ENCODE measurements around the gene SPATA19.

SPATA19 gene

GRCh38 chr11:133827556-133827955, 17.8 kb downstream of the SPATA19 start:
- no peak for TF ChIP-seq CTCF (IDR thresholded peaks at IDR 0.05)
- Histone ChIP-seq H3K4me1 (peaks cover 0 to 3% (median 0%) of the 10 kb centered on the region in 4 donors), H3K9me3 (no peaks in the 10 kb centered on the region), H3K36me3 (no peaks in the 10 kb centered on the region), H3K27ac (no peak overlapping the region), H3K4me3 (no peak overlapping the region), H3K27me3 (peaks cover 0 to 5% of the 10 kb centered on the region in 2 donors)
- intact Hi-C loops (cut with DNase I; ENCODE audit: low total_unique reads): no loop called here
- no peak for DNase-seq

- intact Hi-C loops (cut with DNase I; ENCODE audit: low total_unique reads): no loop called here
Observed at GRCh38 chr11:133826866-133827265, 18.4 kb downstream of the SPATA19 start.

GRCh38 chr11:133825666-133826065, 19.6 kb downstream of the SPATA19 start:
- Histone ChIP-seq H3K27ac (no peak overlapping the region), H3K36me3 (no peaks in the 10 kb centered on the region), H3K4me3 (no peak overlapping the region), H3K9me3 (no peaks in the 10 kb centered on the region), H3K27me3 (no peaks in the 10 kb centered on the region), H3K4me1 (no peaks in the 10 kb centered on the region)
- no peak for DNase-seq
- intact Hi-C loops (cut with DNase I; ENCODE audit: low total_unique reads): no loop called here
- TF ChIP-seq CTCF (IDR thresholded peaks at IDR 0.05): no peak

More at GRCh38 chr11:133826866-133827265, 18.4 kb downstream of the SPATA19 start:
- Histone ChIP-seq H3K4me3 (no peak overlapping the region), H3K27me3 (no peaks in the 10 kb centered on the region), H3K27ac (no peak overlapping the region), H3K36me3 (no peaks in the 10 kb centered on the region), H3K9me3 (no peaks in the 10 kb centered on the region), H3K4me1 (no peaks in the 10 kb centered on the region)
- no peak for TF ChIP-seq CTCF (IDR thresholded peaks at IDR 0.05)
- no peak for DNase-seq

- Histone ChIP-seq H3K36me3 (no peaks in the 10 kb centered on the region), H3K27ac (no peak overlapping the region), H3K9me3 (no peaks in the 10 kb centered on the region), H3K27me3 (no peaks in the 10 kb centered on the region), H3K4me3 (no peak overlapping the region), H3K4me1 (no peaks in the 10 kb centered on the region)
- DNase-seq: no peak
- no peak for TF ChIP-seq CTCF (IDR thresholded peaks at IDR 0.05)
- intact Hi-C loops (cut with DNase I; ENCODE audit: low total_unique reads): no loop called here
Observed at GRCh38 chr11:133825156-133825555, 20.2 kb downstream of the SPATA19 start.

- intact Hi-C loops (cut with DNase I; ENCODE audit: low total_unique reads): no loop called here
- Histone ChIP-seq H3K27me3 (no peaks in the 10 kb centered on the region), H3K4me3 (no peak overlapping the region), H3K27ac (no peak overlapping the region), H3K9me3 (no peaks in the 10 kb centered on the region), H3K36me3 (no peaks in the 10 kb centered on the region), H3K4me1 (no peaks in the 10 kb centered on the region)
- TF ChIP-seq CTCF (IDR thresholded peaks at IDR 0.05): no peak
- DNase-seq: no peak
Observed at GRCh38 chr11:133824593-133824992, 20.7 kb downstream of the SPATA19 start.

GRCh38 chr11:133823614-133824013, 21.7 kb downstream of the SPATA19 start:
- TF ChIP-seq CTCF (IDR thresholded peaks at IDR 0.05): no peak
- DNase-seq: no peak
- intact Hi-C loops (cut with DNase I; ENCODE audit: low total_unique reads): no loop called here

More at GRCh38 chr11:133823614-133824013, 21.7 kb downstream of the SPATA19 start:
- Histone ChIP-seq H3K27ac (no peak overlapping the region), H3K9me3 (no peaks in the 10 kb centered on the region), H3K36me3 (no peaks in the 10 kb centered on the region), H3K27me3 (no peaks in the 10 kb centered on the region), H3K4me1 (no peaks in the 10 kb centered on the region), H3K4me3 (no peak overlapping the region)

Measured in tibial artery (tissue), 4 donors.